GM20000 (cell line): Measurements from ENCODE around the gene MAPKAPK2.

Experiments used
- DNase-seq: peaks from one replicate; pipeline ENCODE4 v3.0.0; 2012; ENCODE audit warnings: low spot score
- CTCF ChIP-seq: IDR thresholded peaks from 2 replicates; pipeline ENCODE4 v1.5.1; 2012; ENCODE audit warnings: mild to moderate bottlenecking, control low read depth; ENCODE audit errors: extremely low read depth, missing control alignments

Gene MAPKAPK2

DNA sequence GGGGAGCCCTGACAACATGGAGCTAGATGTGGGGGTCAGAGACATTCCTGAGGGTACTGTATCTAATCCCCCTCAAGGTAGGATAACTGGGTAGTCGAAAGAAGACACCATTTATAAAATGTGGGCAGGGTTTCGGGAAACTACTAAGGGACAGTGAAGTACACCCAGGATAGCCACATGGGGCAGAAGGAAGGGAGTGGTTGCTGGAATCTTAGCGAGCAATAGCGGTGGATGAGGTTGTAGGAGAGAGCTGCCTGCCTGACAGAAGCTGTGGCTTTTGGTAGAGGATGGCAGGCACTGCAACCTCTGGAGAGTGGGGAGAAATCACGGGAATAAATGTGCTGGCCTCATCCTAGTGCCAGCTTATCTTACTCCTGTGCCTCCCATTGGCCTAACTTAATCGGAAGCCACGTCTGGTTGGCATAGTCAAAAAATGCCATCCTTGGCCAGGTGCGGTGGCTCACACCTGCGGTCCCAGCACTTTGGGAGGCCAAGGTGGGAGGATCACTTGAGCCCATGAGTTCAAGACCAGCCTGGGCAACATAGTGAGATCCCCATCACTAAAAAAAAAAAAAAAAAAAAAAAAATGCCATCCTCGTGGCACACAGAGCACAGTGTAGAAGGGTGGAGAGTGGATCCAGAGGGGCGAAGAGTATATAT is 23.4 kb upstream of the MAPKAPK2 start:
- TF ChIP-seq CTCF, result no peak
- DNase-seq, result no peak

- DNase-seq, result no peak
- TF ChIP-seq CTCF, result no peak
Observed at GRCh38 chr1:206662396-206663092, 22.2 kb upstream of the MAPKAPK2 start.

GRCh38 chr1:206663362-206663761 is 21.3 kb upstream of the MAPKAPK2 start:
- no peak for DNase-seq
- TF ChIP-seq CTCF, result no peak

DNA sequence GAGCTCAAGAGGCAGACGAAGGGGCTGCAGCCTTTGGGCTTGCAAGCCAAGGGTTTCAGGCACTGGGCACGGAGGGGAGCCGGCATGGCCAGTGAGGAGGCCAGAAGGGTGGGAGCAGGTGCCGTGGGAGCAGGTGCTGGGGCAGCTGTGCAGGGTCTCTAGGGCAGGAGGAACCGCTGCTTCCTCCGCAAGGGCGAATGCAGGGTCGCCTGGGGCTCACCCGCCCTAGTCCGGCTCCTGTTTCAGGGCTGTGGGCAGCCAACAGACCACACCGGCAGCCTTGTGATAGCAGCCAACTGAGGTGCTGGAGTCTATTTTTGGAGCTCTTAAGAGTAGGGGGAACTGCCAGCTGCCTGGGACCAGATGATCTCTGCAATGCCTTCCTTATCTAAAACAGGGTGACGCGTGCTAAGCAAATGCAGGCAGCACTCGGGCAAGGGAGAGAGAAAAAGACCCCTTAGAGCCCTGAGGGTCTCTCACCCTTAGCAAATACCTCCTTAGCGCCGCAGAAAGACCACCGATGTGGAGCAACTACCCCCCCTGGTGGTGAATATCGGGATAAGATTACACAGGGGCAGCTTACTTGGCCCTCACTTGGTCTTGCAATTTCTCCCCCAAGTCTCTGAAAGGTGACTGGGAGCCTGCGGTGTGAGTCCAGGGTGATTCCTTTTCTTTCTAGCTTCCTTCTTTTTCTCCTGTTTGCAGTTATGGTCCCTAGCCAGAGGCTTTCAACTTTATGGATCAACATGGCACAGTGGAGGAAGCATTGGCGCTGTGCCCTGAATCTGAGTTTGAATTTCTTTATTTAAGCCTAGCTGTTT is 20.7 kb upstream of the MAPKAPK2 start:
- TF ChIP-seq CTCF, result peak; percentile 39
- DNase-seq, result peak; percentile 79

GRCh38 chr1:206664740-206665139 is 20.0 kb upstream of the MAPKAPK2 start:
- DNase-seq, result no peak

GRCh38 chr1:206666031-206666561 is 18.6 kb upstream of the MAPKAPK2 start:
- no peak for TF ChIP-seq CTCF
- no peak for DNase-seq

More at GRCh38 chr1:206664740-206665139, 20.0 kb upstream of the MAPKAPK2 start:
- TF ChIP-seq CTCF, result no peak
